Fibroblast of skin of back (primary cell): Measurements from ENCODE around the gene NKAP.
"Not testable (repeated sequence)": the region's sequence is repeated elsewhere in the genome, so short reads cannot be mapped to it uniquely, and the experiment has no call there.

Source experiments
- DNase-seq: peaks from one replicate; pipeline ENCODE4 v3.0.0-alpha.2; 2013

The NKAP gene

DNA sequence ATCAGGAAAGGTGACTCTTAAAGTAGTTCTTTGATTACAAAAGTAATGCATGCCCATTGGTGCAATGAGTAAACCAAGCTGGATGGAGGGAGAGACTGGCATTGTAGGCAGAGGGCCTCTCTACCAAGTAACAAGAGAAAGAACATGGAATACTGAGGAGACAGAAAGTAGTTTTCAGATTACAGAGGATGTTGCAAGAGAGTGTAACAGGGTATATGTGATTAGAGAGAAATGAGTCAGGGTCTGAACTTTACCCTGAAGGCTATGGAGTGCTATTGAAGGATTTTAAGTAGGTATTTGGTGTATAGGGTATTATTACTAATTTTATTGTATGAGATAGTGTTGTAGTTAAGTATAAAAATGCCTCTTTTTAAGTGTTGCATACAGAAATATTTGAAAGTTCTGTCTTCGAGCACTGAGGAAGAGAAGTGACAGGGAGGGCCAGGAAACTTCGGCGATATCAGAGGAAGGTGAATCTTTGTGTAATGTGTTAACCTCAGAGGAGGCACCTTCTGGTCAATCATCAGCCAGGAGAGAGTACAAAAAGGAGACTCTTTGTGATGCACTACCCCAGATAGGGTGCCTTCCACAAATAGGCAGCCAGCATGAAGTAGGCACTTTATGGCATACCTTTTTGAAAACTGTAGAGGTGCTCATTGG, 8.2 kb downstream of the NKAP start:
- no peak for DNase-seq

DNA sequence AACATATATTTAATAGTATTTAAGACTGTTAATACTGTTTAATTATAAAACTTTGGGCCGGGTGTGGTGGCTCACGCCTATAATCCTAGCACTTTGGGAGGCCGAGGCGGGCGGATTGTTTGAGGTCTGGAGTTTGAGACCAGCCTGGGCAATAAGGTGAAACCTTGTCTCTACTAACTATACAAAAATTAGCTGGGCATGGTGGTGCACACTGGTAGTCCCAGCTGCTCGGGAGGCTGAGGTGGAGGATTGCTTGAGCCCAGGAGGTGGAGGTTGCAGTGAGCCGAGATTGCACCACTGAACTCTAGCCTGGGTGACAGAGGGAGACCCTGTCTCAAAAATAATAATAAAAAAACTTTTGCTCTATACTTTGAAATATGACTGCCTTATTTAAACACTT, 21.2 kb downstream of the NKAP start:
- DNase-seq, result not testable (repeated sequence)

DNA sequence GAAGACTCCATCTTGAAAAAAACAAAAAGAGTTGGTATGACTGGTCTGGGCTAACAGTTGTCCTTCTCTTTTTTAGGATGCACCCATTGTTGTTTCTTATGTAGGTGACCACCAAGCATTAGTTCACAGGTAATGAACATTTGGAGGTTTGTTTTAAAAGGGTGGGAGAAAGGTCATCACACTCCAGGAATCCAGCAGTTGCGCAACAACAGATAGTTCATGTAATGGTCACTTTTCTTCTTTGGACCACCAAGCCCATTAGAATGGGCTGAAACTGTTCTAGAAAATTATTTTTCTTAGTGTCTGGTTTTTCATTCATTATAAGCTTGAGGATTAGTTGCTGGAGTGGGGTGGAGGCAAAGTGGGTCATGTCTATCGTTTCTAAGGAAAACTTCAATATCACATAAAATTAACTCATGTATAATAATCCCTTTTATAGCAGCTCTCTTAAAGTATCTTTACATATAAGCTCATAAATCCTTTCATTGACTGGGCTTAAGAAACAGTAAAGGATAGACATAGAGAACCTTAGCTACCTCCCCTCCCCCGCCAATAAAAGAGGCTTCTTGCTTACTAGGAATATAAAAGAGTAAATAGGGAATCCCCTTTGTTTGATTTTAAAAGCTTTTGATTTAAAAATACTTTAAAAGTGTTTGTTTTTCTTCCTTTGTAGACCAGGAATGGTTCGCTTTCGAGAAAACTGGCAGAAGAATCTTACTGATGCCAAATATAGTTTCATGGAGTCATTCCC, 23.5 kb downstream of the NKAP start:
- no peak for DNase-seq

DNA sequence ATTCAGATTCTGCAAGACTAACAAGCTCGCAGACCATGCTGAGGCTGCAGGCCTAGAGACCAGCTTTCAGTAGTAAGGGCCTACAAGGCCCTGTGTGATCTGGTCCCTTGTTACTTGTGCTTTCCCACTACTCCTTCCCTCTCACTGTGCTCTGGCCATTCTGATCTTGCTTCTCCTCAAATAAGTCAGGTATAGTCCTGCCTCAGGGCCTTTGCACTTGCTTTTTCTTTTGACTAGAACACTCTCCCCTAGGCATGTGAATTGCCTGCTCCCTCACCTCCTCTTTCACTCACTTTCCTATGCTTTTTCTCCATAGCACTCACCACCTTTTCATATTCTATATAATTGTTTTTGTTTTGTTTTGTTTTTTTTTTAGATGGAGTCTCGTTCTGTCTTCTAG, 25.7 kb downstream of the NKAP start:
- no peak for DNase-seq

DNA sequence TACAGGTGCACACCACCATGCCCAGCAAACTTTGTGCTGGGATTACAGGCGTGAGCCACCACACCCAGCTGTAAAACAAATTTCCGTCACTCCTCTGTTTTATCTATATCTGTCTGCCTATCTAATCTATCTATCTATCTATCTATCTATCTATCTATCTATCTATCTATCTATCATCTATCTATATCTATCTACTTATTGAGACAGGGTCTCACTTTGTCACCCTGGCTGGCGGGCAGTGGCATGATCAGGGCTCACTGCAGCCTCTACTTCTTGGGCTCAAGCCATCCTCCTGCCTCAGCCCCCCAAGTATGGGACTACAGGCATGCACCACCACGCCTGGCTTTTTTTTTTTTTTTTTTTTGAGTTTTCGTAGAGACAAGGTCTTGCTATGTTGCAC, 27.2 kb downstream of the NKAP start:
- no peak for DNase-seq

DNA sequence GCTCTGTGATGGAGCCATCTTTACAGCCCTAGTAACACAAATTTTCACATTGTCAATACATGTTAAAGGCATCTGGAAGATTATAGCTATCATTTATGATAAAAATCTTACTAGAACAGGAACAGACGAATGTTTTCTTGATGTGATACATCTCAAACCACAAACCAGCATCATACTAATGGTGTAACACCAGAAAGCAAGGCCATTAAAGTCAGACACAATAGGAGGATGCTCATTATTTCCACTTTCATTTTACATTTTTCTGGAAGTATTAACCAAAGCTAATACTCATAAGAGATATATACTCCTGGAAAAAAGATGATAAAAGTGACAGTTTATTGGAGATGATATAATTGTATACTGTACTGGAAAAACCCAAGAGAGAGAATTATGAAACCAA, 42.6 kb downstream of the NKAP start:
- DNase-seq, result no peak

DNA sequence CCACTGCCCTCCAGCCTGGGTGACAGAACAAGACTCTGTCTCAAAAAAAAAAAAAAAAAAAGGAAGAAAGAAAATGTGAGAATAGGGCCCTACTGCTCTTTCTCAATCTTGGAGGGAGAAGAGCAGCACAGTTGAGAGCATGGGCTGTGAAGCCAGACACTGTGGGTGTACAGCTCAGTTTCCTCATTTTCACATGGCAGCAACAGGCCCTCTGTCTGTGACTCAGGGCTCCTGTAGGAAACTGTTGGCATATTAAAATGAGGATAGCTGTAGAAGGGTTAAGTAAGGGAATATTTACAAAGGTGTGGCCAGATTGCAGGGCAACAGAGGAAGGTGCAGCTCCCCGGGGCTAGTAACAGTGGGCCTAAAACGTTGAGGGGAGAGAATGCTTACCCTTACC, 44.4 kb downstream of the NKAP start:
- DNase-seq, result no peak

DNA sequence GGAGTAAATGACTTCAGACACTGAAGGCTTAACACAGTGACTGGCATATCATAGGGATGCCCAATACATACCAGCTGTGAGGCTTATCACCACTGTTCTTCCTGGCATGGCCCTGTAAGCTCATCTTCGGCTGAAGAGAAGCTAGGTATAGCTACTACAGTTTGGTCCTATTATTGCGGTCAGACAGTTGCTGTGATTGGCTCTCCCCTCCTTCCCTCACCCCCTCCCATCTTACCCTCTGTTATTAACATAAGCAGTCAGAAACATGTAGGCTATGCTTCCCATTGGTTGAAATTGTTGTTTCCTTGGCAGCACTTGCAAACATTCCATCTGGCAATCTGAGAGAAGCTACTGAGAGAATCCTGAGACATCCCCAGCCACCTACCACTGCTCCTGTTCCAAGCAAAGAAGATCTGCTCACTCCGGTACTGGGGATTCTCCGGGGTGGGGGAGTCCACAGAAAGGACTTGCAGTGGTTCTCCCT, 47.7 kb downstream of the NKAP start, which contains the start of gene AKAP14:
TSS of gene AKAP14 (plus strand) at position 51 of the 484 bp plus-strand sequence. CDS start 7,331 bp downstream, outside the sequence.
- DNase-seq, result no peak

DNA sequence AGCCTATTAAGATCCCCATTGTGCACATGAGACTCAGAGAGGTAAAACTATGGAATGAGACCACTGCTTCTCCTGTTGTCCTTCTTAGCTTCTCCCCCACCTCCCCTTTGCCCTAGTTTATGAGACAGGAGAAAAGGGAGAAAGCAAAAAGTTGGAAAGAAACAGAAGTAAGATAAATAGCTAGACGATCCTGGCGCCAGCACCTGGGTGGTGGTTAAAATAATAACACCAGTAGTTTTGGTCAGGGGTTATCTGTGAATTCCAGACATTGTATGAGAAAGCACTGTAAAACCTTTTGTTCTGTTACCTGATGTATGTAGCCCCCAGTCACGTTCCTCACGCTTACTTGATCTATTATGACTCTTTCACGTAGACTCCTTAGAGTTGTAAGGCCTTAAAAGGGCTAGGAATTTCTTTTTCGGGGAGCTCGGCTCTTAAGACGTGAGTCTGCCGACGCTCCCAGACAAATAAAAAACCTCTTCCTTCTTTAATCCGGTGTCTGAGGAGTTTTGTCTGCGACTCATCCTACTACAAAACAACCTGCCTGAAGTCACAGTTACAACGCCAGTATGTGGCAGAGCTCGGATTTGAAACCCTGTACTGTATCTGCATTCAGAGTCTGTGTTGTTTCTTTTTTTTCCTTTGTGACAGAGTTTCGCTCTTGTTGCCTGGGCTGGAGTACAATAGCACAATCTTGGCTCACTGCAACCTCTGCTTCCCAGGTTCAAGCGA, 51.4 kb downstream of the NKAP start:
- not testable (repeated sequence) for DNase-seq

DNA sequence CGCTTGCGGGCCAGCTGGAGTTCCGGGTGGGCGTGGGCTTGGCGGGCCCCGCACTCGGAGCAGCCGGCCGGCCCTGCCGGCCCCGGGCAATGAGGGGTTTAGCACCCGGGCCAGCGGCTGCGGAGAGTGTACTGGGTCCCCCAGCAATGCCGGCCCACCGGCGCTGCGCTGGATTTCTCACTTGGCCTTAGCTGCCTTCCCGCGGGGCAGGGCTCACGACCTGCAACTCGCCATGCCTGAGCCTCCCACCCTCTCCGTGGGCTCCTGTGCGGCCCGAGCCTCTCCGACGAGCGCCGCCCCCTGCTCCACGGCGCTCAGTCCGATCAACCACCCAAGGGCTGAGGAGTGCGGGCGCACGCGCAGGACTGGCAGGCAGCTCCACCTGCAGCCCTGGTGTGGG, 52.9 kb downstream of the NKAP start:
- not testable (repeated sequence) for DNase-seq

DNA sequence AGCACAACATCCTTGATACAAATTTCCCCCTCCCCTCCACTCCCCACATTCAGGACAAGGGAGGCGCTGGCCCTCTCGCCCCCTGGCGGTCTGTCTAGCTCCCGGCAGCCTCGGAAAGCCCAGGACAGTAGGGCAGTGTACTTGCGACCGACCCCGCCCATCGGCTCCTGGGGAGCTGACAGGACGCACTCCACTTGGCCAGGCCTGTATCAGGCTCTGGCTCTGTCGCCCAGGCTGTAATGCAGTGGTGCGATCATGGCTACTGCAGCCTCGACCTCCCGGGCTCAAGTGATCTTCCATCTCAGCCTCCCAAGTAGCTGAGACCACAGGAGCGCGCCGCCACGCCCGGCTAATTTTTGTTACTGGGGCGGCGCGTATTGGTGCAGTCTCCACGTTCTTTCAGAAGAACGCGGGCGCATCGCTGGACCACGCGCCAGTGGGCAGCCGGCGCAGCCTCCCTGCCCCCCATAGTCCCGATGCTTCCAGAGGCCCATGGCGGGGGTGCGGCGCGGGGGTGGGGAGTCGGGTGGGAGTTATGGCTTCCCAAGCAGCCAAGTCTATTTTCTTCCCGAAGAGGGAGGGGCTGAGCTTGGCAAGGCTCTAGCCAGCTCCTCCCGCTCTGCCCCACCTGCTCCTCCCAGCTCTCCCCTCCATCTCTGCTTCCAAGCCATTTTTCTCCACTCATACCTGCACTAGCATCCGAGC, 55.7 kb downstream of the NKAP start:
- DNase-seq, result peak; percentile 57

DNA sequence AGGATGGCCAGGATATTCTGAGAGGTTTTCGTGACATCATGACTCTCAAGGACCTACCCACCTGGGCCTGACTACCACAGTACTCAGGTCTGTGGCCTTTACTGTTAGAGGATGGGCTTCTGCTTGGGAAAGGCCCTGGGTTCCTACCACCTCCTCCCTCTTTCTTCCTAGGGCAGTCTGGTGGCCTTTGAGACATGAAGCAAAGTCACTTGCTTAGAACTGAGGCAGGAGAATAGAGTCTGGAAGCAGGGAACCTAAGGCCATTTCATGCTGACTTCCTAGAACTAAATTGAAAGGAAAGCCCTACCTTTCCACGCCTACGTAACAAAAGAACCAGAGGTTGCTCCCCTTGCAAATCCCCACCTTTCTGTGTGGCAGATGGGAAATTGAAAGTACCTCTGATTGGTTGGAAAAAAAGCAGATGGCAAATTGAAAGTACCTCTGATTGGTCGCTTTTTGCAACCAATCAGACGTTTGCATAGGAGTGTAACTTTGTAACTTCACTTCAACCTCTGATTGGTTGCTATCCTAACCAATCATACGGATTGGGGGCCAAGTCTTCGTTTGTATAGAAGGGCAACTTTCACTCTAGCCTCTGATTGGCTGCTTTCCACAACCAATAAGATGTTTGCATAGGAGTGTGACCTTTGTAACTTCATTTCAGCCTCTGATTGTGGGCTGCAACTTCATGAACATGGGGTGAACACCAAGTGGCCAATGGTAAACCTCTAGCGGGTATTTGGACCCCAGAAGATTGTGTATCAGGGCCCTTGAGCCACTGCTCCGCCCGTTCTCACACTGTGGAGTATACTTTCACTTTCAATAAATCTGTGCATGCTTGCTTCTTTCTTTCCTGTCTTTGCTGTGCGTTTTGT, 57.8 kb downstream of the NKAP start:
- peak; percentile 13 for DNase-seq

DNA sequence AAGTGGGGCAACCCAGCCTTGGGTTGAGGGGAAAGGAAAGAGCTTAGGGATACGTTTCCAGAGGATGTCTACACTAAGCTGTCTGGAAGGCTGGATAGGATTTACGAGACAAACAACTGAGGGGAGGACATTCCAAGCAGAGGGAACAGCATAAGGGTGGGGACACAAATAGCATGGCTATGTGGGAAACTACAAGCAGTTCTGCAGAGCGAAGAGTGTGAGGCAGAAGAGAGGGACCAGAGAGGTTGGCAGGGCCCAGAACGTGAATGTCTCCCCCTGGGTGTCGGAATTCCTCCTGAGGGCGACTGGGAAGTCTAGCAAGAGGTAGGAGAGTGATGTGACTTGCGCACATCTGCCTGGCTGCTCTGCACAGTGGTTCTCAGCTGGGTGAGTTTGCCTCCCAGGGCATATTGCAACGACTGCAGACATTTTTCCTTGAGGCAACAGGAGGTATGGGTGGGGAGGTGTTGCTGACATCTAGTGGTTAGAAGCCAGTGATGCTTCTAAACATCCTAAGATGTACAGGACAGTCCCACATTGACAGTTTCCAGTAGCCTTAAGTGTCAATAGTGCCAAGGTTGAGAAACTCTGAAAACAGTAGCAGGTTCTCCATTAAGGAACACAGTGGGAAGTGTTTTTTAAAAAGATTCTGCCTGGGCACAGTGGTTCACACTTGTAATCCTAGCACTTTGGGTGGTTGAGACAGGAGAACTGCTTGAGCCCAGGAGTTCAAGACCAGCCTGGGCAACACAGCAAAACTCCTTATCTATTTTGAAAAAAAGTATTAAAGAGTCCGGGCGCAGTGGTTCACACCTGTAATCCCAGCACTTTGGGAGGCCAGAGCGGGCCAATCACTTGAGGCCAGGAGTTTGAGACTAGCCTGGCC, 62.8 kb downstream of the NKAP start:
- DNase-seq, result peak; percentile 51

DNA sequence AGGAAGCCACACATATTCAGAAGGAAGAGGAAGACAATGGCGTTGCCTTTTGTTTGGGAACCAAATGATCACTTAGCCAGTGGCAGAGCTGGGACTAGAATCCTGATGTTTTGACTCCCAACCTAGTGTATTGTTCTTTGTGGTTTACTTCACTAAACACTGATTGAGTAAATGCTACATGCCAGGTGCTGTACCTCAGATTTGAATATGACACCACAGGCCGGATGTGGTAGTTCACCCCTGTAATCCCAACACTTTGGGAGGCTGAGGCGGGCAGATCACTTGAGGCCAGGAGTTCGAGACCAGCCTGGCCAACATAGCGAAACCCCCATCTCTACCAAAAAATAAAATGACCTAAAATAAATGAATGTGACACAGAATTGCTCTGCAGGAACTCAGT, 63.5 kb downstream of the NKAP start:
- no peak for DNase-seq

DNA sequence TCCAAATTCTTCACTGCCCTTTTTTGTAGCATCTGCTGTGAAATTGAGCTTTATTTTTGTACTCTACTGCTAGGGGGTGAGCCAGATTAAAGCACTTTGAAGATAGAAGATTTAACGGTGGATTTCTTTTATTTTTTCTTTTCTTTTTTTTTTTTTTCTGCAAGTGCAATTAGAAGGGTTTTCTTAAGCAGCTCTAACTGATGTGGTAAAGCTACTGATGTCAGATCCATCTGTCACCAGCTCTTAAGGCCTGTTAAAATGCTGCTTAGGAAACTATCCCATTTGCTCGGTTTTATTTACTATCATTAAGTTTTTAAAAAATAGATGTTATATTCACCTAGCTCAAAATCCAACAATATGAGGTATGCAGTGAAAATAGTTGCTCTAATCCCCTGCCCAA, 64.8 kb downstream of the NKAP start:
- DNase-seq, result no peak

DNA sequence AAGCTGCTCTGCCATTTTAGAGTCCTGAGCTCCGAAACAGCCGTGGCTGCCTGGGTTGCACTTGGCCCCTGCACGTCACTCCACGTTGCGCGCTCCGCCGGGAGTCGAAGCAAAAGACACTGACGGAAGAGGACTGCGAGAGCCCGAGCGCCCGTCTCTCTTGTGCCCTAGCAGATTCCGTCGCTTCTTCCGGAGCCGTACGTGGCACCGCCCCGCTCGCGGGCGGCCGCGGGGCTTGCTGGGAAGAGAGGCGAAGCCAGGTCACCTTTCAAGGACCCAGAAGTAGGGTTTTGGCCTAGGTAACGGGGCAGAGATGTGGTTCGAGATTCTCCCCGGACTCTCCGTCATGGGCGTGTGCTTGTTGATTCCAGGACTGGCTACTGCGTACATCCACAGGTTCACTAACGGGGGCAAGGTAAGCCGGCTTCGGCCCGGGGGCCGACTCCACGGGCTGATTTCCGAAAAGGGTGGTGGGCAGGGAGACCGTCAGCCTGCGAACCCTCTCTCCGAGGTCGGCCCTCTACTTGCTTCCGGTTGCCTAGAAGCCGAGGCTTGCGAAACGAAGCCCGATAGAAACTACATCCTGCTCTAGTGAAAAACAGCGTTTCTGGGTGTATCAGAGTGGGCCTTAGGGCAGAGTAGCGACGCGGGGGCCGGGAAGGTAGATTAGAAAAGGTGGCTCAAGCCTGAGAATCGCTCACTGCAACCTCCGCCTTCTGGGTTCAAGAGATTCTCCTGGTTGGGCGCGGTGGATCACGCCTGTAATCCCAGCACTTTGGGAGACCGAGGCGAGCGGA, 71.8 kb downstream of the NKAP start, which contains the start of the genes NDUFA1 and RNF113A:
TSS of gene NDUFA1 (plus strand) at position 234 of the 797 bp plus-strand sequence. CDS start at position 314, 80 bp downstream.
TSS of gene RNF113A (minus strand) at position 135 of the 797 bp plus-strand sequence. CDS start at position 15, 120 bp downstream.
- DNase-seq, result peak; percentile 86

DNA sequence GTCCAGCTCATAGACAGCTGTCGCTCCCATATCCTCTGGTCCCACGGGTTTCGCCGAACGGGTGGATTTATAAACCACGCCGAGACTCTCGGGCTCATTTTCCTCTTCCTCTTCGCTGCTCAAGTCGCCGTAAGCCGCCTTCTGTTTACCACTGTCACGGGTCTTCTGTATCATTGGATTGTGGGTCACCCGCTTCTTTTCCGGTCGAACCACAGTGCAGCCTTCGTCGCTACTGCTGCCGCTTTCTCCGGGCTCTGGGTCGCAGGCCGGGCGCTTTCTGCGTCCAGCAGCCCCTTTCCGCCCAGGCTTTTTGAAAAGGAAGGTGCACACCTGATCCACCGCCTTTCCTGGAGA, 72.3 kb downstream of the NKAP start:
- DNase-seq, result no peak
